Suprapubic skin (tissue), 4 donors: Measurements from ENCODE around the gene CUL1.

ENCODE experiments used
- CTCF ChIP-seq, 2 donors: fragments of 200-600 bp in 1 of 2; fragments of 450-650 bp in 1 of 2; sonication (generic) in 1 of 2; IDR thresholded peaks; one replicate each; pipeline ENCODE4 v1.5.1; 2016 to 2019; ENCODE audit warnings: antibody characterized with exemption in 2 of 2, mild to moderate bottlenecking in 1 of 2, moderate library complexity in 1 of 2
- EP300 ChIP-seq: sonication (generic); formaldehyde crosslinking; IDR thresholded peaks from one replicate; pipeline ENCODE4 v1.6.1; 2017; ENCODE audit warnings: antibody characterized with exemption
- POLR2A ChIP-seq, 2 donors: fragments of 450-650 bp; IDR thresholded peaks; one replicate each; pipeline ENCODE4 v1.6.1; 2017; ENCODE audit warnings: antibody characterized with exemption in 2 of 2, mild to moderate bottlenecking in 2 of 2, moderate library complexity in 2 of 2
- POLR2AphosphoS5 ChIP-seq, 3 donors: sonication (generic); formaldehyde crosslinking; IDR thresholded peaks; one replicate each; pipeline ENCODE4 v1.6.1; 2017; ENCODE audit warnings: antibody characterized with exemption in 3 of 3

GRCh38 chr7:148702876-148703670 is 4.4 kb downstream of the CUL1 start:
- no peak for TF ChIP-seq CTCF (IDR thresholded peaks at IDR 0.05)
- no peak for TF ChIP-seq EP300
- no peak for TF ChIP-seq POLR2AphosphoS5 (IDR thresholded peaks at IDR 0.05)
- TF ChIP-seq POLR2A (IDR thresholded peaks at IDR 0.05) = no peak
